AG08395 (cell line): ENCODE data around the gene JMJD8.
A peak's percentile ranks its signal among the peaks of the same experiment; 100 is the strongest.
"Not testable (repeated sequence)": the region's sequence is repeated elsewhere in the genome, so short reads cannot be mapped to it uniquely, and the experiment has no call there.

Experiments used
- DNase-seq: peaks from one replicate; pipeline ENCODE4 v3.0.0; 2012; ENCODE audit warnings: mixed read lengths, low spot score

The JMJD8 gene

DNA sequence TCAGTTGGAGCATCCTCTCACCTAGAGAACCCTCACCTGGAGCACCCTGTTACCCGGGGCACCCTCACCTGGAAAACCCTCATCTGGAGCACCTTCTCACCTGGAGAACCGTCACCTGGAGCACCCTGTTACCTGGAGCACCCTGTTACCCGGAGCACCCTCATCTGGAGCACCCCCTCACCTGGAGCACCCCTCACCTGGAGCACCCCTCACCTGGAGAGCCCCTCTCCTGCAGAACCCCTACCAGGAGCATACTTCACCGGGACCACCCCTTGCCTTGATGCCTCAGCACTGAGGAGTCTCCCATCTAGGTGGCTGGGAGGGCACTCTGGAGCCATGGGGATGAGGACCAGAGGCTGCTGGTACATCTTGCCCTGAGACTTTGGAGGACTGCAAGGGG lies 24.8 kb upstream of the JMJD8 start:
- DNase-seq: no peak

DNA sequence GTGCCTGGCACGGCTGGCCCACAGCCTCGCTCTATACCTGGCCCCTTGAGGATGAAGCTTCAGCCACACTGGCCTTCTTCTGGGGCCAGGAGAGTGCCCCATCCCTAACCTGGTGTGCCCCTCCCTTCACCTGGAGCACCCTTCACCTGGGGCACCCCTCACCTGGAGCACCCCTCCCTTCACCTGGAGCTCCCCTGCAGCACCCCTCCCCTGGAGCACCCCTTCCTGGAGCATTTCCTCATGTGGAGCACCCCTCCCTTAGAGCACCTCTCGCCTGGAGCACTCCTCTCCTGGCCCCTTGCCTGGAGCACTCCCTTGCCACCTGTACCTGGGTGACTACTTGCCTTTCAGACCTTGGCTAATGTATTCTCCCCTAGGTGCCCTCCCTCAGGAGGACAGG lies 23.9 kb upstream of the JMJD8 start:
- DNase-seq: no peak

DNA sequence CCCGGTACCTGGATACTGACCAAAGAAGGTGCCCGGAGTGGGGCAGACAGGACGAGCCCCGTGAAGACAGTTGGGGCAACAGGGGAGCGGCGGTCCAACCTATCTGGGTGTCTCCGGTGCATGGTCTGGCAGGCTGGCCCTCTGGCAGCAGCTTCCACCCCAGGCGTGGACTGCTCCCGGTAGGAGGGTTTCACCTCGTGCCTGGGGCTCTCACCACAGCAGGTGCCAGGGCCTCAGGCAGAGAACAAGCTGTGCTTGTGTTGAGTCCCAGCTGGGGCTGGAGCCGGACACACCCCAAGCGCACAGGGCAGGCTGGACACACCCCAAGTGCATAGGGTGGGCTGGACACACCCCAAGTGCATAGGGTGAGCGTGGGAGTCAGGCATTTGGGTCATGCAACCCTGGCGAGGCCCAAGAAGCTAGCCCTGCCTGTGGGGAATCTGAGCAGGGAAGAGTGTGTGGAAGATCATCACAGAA lies 23.0 kb upstream of the JMJD8 start:
- no peak for DNase-seq

DNA sequence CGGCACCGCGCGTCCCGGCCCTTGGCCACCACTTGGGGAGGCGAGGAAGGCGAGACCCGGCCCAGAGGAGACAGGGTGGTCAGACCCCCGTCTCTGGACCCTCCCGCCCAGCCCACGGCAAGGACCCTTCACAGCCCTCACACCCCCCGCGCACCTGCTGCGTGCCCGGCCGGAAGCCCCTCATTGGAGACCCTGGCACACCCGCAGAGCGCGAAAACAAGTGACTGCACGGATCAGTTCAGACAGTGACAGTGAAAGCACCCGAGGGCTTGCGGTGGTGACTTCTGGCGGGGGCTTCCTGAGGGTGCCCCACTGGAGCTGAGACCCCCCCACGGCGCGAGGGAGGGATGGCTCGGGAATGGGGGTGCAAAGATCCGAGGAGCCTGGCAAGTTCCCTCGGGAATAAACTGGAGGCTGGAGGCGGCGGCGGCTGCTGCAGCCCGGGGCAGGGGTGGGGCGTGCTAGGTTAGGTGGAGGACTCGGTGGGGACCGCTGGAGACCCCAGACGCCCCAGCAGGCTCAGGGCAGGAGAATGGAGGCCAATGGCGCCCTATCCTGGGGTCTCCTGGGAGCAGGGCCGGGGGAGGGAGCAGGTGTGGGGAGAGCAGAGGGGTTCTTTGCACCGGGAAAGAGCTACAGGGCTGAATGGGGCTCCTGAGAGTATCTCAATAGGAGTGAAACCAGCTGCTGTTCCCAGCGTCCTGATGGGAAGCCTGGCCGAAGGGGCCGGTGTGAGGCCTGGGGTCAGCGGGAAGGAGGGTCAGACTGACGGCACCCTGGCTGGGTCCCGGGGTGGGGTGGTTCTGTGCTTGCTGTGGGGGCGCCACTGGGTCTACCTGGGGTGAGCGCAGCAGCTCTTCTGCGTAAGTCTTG lies 22.3 kb upstream of the JMJD8 start:
- DNase-seq: no peak

DNA sequence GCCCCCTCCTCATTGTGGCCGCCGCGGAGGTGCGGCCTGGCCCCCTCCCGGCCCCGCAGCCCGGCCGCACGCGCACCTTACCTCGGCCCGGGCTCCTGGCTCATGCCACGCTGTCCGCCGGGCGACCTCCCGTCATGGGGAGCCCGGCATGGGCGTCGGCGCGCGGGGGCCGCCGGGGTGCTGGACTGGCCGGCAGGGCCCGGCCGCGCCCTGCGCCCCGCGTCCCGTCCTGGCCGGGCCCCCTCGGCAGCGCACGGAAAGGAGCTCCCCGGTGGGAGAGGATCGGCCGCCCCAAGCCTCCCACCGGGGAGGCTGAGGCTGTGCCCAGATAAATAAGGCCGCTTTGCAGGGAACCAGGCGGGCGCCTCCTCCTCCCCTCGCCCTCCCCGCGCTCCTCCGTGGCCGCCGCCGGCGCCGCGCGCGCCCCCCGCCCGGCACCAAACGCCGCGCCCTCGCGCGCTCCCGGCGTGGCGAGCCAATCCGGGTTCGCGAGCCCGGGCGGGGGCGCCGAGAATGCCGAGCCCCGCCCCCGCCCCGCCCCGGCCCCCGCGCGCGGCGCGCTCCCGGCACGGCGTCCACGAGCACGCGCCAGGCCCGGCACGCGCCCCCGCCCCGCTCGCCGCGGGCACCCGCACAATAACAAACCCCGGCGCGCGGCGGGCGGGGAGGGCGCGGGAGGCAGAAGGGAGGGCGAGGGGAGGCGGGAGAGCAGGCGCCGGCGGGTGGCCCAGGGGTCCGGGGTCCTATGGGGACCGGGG lies 21.5 kb upstream of the JMJD8 start, which contains the start of gene FBXL16:
TSS of gene FBXL16 (minus strand) at position 371 of the 758 bp plus-strand sequence. CDS start 8,396 bp downstream, outside the sequence.
- no peak for DNase-seq

DNA sequence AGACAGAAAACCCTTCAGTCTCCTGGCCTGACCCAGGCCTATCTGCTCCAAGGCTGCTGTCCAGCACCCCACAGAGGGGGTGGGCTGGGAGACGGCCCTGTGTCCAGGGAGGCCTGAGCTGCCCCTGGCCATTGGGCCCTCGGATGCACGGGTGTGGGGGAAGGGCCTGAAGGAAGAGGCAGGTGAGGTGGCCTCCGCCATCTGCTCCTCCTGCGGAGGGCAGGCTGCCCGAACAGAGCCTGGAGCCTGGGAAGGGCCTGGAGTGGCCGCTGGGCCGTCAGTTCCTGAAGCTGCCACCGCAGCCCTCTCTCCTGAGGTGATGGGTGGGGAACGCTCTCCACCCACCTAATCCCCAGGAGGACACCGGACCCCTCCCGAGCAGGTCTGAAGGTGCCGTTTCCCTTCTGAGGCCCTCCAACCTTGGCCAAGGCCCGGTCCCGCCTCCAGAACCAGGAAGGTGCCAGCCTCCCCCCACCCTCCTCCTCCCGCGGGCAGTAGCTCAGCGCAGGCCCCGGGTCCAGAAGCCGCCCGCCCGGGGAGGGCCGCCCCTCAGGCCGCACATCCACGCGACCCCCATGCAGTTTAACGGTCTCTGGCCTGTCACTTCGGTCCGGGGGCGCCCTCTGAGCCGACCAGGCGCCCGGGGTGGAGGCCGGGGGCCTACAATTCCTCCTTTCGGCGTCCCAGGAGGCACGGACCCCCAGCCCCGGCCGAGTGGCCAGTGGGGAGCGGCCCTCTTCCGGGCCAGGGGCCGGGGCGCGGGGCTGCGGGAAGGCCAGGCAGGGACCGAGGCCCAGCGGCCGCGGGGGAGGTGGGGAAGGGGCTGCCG lies 20.6 kb upstream of the JMJD8 start:
- DNase-seq: no peak

DNA sequence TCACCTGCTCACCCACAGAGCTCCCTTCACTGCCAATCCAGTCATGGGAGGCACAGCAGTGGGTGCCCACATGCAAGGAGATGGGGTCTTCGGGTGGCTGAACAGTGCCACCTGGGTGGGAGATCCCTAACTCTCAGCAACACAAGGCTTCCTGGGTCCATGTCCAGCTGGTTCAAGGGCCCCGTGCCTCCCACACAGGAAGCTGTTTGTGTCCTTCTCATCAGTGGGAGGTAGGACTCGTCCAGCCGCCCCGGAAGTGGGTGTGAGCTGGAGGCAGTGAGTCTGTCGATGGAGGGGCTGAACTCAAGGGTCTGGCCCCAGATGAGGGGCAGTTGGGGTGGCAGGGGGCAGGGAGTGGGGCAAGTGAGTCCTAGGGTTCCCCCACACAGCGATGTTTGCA lies 19.9 kb upstream of the JMJD8 start:
- no peak for DNase-seq

DNA sequence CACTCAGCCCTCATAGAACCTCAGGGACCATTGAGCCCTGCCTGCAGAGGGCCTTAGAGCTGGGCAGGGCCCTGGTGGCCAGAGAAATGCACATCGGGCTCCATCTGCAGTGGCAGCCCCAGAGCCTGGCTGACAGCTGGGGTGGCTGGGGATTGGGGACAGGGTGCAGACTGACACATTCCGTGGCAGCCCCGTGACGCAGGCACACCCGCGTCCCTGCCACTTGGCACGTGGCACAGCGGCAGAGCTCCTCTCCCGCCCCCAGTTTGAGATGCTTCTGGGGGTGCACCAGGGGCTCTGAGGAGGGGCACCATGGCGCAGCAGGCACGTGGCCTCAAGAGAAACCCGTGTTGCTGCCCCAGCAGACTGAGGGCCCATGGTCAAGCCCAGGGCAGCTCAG lies 19.3 kb upstream of the JMJD8 start:
- no peak for DNase-seq

DNA sequence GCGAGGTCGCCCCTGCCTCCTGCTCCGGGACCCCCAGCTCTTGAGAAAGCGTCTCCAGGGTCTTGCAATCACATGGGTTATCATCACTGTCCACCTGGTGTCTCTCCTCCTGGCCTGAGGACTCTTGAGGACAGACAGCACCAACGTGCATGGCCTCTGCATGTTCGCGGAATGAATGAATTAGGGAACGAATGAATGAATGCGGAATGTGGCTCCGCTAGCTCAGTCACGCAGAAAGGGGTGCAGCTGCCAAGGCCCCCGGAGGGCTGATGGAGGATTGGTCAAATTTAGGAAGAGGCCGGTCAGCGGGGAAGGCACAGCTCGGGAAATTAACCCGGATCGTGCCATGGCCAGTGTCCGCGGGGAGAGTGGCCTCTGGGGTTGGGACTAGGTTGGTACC lies 18.2 kb upstream of the JMJD8 start:
- no peak for DNase-seq

DNA sequence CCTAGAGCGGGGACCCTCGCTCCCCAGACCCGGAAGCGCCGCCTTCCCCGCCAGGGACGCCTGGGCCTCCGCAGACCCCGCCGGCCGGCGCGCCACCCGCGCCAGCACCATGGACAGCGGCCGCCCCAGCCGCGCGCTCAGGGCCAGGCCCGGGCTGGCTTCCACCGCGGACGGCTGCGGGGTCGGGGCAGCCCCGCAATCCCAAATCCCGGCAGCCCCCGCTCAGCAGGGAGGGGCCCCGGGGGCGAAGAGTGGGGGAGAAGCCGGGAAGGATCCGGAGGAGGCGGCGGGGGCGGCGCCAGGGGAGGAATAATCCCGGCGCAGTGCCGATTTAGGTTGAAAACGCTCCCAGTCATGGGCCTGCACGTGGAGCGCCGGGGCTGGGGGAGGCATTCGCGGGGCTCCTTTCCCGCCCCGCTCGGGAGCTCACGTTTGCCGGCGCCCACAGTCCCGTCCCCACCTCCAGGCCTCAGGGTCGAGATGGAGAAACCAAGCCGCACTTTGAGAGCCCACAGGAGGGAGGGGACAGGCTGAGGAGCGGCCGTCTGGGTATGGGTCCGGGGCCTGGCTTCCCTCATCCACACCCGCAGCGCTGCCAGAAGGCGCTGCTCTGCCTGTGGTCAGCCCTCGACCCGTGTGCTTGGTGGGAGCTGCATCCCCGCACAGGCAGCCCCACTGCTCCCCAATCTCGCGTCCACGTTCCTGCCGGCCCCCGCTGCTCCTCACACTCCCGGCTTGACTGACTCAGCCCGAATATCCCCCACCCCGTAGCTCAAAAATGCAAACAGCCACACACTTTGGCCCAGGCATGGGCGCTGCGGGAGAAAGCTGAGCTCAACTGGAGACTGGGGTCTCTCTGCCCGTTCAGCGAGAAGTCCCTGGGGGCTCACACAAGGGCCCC lies 16.8 kb upstream of the JMJD8 start:
- DNase-seq: peak; percentile 42

DNA sequence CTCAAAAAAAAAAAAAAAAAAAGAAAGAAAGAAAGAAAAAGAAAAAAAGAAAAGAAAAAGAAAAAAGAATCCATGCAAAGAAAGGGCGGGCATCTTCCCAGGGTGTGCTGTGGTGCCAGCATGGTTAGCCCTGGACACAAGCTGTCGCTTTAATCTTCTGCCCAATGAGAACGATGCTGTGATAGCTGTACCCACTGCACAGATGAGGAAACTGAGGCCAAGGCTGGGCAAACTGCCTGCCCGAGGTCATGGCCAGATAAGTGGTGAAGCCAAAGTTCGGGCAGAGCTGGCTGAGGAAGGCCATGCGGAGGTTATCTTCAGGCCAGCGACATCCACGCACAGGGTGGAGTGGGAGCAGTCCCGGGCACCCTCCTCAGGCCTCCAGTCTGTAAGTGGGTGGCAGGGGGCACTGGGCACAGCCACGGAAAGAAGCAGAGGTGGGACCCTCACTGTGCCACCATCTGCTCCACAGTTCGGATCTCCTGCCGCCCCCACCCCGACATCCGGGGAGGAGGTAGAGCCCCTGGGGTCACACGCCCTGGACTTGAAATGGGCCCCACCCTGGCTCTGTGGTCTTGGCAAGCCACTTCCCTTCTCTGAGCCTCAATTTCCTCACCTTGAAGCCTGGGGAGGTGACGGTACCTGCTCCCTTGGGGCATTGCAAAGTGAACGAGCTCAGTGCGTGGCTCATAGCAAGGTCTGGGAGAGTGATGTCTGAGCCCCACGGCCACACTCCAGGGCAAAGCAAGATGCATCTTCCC lies 15.0 kb upstream of the JMJD8 start:
- no peak for DNase-seq

DNA sequence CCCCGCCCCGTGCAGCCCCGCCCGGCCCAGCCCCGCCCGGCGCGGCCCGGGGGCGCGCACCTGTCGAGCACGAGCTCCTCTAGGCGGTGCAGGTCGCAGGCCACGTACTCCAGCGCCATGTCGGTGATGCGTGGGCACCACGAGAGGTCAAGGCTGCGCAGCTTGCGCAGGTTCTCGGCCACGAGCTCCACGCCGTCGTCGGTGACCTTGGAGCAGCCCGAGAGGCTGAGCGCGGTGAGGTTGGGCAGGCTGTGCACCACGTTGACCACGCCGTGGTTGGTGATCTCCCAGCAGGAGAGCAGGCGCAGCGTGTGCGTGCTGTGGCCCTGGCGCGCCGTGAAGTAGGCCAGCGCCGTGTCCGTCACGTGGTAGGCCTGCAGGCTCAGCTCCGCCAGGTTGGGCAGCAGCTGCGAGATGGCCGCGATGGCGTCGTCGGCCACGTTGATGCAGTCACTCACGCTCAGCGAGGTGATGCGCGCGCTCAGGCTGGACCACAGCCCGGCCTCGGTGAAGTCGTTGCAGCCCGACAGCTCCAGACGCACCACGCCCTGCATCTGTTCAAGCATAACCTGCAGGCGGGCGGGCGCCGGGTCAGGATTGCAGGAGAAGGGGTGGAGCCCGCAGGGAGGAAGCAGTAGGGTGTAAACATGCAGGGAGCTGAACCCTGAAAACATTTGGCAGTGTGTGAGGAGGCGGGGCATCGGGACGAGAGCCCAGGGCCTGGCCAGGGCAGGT lies 11.4 kb upstream of the JMJD8 start:
- DNase-seq: no peak

DNA sequence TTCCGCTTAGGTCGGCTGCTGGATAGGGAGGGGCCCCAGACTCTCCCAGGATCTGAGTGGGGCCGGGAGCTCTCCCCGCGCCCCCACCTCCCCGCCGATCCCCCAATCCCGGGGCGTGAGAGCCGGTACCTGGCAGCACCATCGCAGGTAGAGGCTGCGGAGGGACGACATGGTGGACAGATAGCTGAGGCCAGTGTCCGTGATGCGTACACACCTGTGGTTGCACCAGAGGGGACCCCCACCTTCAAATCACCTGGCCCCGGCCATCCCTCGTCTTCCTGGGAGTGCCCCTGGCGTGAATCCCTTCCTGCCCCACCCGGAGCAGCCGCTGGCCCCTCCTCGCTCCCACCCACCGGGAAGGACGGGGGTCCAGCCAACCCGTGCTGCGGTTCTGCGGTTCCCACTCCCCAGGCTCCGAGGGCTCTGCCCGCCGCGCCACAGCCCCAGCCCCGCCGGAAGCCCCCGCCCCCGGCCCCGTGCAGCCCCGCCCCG lies 10.8 kb upstream of the JMJD8 start:
- DNase-seq: no peak

DNA sequence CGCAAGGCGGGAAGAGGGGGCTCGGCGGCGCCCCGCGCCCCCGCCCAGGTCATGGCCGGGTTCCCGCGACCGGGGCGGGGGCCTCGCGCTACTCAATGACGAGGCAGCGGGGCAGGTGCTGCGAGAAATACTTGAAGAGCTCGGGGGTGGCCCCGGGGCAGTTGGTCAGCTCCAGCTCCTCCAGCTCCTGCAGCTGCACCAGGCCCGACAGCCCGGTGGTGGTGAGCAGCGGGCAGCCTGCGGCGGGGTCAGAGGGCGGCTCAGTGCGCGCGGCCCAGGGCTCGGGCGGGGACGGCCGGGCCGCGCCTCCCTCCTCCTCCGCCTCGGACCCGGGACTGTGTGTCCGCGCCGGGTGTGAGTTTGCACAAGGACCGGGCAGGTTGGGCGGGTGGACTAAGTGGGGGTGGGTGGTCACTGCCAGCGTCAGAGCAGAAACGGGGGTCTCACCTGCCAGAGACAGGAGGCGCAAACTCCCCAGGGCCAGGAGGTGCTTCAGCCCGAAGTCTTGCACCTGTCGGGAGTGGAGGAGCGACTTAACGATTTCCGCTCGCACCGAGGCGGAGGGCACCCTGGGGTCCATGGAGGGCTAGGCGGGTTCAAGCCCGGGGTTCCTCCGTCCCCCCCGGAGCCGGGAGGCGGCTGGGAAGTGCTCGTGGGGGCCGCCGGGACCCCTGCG lies 10.2 kb upstream of the JMJD8 start:
- DNase-seq: no peak

DNA sequence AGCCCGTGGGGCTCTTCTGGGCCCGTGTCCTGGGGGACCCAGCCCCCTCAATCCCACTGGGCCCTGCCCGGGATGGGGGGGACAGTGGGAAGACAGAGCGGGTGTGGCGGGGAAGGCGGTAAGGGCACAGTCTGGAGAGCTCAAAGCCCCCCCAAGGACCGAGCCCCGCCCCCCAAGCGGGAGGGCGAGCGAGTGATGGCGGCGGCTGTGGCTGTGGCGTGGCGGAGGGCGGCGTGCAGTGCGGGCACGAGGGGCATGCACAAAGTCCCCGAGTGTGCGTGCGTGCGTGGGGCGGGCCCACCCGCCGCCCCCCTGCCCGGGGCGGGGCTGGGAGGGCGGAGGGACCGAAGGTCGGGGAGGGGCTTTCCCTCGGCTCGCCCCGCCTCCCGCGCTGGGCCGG lies 9.6 kb upstream of the JMJD8 start:
- DNase-seq: no peak

DNA sequence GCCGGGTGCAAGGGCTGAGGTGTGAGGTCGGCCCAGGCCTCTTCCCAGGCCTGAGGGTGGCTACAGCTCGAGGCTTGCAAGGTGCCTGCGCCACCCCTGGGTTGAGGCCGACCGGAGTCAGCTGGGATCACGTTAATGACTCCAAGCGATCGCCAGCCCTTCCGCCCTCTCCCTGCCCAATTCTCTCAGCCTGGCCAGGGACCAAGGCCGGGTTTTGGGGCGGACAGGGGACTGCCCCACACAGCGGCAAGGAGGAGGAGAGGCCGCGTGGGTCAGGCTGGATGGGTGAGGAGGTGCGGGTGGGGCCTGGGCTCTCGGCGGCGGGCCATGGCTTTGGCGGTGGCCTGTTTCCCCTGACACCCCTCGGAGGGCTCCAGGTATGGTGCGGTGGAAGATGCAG lies 9.2 kb upstream of the JMJD8 start:
- DNase-seq: no peak

DNA sequence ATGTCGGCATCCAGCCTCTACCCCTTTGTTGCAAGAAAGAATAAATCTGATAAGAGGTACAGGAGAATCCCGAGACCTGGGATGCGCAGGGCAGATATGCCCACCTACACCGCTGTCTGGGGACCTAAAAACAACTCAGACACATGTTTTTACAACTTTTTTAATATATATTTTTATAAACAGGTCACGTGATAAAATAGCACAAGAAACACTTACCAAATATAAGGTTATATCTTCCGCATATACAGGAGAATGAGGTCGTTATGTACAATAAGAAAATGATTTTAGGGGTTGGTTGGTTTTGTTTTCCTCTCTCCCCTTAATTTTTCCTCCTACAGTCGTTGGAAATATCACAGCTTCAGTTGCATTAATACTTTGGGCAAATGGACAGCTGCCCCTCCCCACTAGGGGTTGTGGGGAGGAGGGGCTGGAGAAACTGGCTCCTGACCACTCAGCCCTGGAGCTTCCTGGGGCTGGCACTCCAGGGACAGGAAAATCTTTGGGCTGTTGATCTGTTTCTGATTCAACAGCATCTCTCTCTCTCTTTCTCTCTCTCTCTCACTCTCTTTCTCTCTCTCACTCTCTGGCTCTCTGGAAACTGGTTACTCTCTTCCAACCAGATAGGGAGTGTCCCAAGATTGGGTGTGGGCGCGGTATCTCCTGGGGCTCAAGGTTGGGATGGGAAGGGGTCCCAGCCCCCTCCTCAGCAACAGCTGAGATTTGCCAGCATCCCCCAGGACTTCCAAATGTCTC lies 8.4 kb upstream of the JMJD8 start:
- no peak for DNase-seq

DNA sequence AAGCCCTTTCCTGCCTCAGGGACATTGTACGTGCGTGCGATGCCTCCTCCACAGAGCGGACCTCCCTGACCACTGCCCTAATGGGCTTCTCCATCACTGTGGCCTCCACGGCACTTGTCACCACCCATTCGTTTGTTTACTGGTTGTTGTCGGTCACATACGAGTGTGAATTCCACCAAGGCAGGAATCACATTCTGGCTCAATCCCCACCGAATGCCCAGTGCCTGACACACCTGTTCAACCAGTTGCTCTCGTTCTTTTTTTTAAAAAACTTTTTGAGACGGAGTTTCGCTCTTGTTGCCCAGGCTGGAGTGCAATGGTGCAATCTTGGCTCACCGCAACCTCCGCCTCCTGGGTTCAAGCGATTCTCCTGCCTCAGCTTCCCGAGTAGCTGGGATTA lies 7.1 kb upstream of the JMJD8 start:
- not testable (repeated sequence) for DNase-seq
